Activated CD4-positive, CD25-positive, alpha-beta regulatory T cell (primary cell): ENCODE data around the gene UQCC3.
"Not testable (repeated sequence)": the region's sequence is repeated elsewhere in the genome, so short reads cannot be mapped to it uniquely, and the experiment has no call there.

Experiments used
- DNase-seq, 4 experiments: peaks; one replicate each; lab custom pipeline; 2025; lab: John Stamatoyannopoulos, UW

UQCC3 gene

DNA sequence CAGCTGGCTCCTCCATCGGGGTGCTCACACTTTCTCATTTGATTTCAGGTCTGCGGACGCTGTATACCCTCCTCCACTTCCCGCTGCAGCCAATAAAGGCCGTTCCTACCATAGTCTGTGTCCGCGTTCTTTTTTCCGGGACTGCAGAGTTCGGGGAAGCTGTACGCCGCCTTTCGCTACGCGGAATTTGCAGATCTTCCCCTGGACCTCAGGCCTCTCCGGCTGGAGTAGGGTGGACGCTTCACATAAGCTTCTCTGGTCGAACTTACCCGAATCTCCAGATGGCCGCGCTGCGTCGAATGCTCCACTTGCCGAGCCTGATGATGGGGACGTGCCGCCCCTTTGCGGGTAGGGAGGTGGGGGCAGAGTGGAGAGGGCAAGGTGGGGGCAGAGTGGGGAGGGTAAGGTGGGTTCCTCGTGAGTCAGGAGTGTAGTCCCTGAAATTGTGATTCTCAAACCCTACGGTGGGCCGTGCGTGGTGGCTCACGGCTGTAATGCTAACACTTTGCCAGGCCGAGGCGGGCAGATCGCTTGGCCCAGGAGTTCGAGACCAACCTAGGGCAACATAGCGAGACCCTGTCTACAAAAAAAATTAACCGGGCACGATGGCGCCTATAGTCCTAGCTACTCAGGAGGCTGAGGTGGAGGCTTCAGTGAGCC is 5.7 kb upstream of the UQCC3 start:
- peak; percentile 22 to 30 (median 27) for DNase-seq

DNA sequence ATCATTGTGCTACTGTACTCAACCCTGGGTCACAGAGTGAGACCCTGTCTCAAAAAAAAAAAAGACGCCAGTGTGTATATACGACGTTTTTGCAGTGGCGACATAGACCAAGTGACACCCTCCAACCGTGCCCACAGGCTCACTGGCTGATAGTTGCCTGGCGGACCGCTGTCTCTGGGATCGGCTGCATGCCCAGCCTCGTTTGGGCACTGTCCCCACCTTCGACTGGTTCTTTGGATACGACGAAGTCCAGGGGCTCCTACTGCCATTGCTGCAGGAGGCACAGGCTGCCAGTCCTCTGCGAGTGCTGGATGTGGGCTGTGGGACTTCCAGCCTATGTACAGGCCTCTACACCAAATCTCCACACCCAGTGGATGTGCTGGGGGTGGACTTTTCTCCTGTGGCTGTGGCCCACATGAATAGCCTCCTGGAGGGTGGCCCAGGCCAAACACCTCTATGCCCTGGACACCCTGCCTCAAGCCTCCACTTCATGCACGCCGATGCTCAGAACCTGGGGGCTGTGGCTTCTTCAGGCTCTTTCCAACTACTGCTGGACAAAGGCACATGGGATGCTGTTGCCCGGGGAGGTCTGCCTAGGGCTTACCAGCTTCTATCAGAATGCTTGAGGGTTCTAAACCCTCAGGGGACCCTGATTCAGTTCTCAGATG is 5.1 kb upstream of the UQCC3 start:
- DNase-seq = no peak

DNA sequence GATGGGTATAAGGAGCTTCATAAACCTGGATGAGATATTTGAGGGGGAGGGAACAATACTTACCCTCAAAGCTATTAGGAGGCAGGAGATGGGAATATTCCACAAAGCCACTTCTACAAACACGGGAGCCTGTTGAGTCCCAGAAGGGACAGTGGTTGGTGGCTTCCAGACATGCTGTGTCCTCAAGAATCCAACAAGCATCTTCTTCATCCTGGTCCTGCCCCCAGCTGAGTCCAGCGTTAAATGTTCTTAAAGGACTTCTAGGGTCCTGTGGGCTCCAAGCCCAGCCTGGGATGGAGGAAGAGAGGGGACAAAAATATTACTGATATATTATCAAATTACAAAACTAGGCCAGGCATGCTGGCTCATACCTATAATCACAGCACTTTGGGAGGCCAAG is 4.0 kb upstream of the UQCC3 start:
- DNase-seq = no peak

DNA sequence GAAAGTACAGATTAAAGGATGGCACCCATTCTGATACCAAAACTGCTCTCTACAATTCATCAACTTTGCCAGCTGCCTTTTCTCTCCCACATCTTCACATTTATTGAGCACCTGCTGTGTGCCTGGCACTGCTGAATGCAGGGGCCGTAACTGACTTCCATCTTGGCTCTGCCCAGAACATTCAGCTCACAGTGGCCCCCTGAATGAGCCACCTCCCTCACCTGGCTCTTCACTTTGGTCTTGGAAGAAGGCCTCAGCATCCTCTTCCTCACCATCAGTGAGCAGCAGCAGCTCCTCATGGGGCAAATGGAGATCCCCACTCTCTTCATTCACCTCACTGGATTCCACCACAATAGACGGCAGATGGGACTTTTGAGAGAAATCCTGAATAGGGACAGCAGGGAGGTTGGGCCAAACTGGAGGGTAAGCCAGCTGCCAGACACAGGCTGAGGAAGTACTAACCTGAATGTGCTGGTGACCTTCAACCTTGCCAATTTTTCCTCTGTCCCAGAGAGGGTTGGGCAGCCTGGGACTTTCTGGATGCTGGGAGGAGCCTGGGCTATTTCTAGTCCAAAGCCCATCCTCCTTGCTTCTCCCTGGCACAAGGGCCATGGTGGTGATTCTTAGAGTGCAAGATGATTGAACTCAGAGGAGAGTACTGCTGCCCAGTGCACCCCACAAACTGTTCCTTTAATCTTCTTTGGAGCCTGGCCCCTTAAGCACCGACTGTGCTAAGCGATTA is 1.9 kb upstream of the UQCC3 start:
- DNase-seq = no peak

DNA sequence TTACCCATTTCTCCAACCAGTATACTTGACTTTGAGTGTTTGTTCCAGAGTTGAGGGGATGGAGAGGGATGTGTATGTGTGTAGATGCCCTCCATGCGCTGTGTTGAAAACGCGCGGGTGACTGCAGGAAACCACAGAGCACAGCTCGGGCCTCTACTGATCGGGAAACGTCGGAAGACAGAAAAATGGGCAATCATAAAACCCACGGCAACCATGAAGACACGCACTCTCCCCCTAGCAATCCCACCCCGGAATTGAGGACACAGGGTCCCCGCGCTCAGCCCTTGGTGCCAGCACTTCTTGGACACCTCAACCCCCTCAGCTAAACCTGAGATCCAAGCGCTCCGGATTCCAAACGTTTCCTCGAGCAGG is 251 bp upstream of the UQCC3 start:
- no peak for DNase-seq

DNA sequence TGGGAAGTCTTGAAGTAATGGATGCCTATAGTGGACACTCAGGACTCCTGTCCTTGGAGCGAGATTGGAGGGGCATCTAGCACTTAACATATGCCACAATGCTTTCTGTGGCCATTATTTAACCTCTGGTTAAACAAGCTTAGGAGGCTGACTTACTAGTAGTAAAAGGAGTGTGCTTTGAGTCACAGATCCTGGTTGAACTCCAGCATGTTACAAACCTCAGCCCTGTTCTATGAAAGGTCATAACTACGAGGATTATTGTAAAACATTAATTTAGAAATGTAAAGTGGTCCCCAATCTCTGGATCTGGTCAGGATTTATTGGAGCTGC is 1.7 kb downstream of the UQCC3 start:
- DNase-seq = no peak

DNA sequence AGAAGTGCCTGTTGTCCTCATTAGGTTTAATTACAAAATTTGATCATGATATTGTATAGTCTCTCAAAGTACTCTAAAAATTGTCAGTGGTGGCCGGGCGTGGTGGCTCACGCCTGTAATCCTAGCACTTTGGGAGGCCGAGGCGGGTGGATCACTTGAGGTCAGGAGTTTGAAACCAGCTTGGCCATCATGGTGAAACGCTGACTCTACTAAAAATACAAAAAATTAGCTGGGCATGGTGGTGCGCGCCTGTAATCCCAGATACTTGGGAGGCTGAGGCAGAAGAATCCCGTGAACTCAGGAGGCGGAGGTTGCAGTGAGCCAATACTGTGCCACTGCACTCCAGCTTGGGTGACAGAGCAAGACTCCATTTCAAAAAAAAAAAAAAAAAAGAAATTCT is 3.9 kb downstream of the UQCC3 start:
- not testable (repeated sequence) for DNase-seq

DNA sequence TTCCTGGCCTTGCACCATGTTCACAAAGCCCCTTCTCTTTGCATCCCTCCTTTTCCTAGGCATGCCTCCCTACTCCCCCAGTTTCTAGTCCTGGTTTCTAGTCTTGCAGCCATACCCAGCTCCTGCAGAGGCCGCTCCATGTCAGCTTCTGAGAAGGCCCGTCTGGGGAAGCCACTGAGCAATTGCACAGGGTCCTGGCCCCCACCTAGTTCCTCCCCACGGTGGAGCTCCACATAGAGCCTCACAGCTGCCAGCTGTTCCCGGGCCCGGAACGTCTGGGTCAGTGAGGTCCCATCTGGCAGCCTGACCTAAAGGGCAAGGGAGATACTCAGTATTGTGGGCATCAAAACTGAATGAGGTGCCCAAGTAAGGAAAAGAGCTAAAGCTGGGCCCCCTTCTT is 5.2 kb downstream of the UQCC3 start:
- no peak for DNase-seq

DNA sequence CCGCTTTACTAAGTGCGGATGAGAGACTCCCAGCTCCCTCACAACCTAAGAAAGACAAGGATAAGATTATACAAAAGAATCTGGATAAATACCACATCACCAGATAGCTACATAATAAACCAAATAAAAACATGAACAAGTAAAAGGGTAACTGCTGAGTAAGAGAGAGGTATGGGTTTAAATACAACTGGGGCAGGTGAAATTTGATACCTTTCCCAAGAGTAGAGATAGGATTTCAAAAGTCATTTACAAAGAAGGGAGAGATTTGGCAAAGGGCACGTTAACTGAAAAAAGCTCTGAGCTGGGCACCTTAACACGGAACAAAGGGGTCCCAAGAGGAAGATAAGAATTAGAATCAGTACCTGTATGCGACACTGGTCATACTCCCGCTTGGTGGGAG is 5.7 kb downstream of the UQCC3 start:
- no peak for DNase-seq

DNA sequence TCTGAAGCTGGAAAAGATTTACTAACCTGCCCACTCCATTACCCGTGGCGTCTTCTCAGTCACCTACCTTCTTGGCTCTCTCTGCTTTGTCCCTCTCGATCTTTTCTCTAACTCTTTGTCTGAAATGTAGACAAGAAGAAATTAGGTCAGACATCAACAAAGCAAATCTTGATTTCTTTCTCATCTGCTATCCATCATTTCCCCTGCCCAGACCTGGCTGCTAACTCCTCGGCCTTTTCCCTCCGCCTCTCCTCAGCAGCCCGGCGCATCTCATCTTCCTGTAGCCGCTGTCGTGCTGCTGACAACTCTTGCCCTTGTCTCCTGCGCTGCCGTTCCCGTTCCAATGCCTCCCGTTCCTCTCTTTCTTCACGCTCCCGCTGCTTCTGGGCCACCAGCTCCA is 6.2 kb downstream of the UQCC3 start:
- DNase-seq = no peak

DNA sequence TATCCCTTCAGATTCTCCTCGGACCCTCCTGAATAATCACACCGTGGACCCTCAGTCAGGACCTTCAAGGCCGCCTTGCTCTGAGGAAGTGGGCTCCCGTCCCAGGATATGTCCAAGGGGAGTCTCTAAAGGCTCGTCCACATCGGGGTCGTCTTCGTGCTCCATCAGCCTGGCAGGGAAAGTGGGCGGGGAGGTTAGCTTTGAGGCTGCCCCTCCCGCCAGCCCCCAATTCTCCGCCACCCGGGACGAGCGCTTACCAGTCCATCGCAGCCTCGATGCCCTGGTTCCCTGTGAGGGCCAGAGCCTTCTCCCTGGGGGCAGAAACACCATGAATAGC is 6.9 kb downstream of the UQCC3 start:
- no peak for DNase-seq

DNA sequence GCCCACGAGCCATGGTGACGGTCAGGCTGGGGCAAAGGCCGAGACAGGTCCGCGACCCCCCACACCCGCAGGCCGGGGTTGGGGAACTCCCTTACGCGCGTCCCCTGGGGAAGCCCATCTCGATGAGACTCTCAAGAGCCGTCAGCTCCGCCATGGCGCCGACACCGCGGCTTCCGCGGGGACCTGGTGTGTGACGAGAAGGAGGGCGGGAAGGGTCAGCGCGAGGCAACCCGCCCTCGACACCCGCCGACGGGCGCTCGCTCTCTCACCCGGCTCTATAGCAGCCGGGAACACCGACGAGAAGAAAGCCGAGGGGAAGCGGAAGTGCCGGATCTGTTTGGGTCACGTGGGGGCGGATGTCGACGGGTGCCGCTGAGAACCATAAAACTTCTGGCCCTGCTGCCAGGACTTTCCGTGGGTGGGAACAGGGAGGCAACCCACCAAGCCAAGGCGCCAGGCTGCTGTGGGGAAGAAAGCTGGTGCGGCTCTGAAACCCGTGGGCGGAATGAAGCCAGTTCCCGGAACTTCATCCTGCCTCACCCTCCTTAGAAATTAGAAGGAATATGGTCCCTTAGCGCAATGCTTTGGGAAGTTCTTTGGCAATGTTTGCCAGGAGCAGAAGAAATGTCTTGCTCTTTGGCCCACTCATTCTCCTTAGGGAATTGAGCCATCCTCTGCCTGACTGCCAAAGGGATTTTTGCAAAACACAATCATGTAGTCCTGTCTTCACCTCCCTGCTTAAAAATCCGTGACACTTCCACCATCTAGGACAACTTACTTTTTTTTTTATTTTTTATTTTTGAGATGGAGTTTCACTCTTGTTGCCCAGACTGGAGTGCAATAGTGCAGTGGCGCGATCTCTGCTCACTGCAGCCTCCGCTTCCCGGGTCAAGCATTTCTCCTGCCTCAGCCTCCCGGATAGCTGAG is 7.6 kb downstream of the UQCC3 start, which contains the start of gene UBXN1:
Gene UBXN1 (minus strand): TSS at position 304 of the 927 bp plus-strand sequence. CDS start 150 bp downstream, at position 154.
- peak; percentile 64 to 75 (median 70) for DNase-seq

DNA sequence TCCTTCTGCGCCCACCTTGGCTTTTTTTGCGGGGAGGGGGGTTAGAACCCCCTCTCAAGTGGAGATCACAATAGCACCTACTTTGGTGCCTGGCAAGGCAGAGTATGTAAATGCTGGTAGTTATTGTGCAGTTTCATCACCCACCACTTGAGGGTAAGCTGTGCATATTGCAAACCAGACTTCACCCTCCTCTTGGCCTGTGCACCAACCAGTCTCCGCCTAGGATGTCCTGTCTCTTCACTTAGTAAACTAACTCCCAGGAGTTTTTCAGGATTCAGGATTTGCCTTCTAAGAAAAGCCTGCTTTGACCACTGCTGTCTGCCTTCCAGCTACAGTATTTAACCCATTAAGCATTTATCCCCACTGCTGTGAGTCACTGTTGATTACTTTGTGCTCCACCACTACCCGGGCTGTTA is 9.4 kb downstream of the UQCC3 start:
- DNase-seq = peak in 1 of 4 experiments; percentile 21

DNA sequence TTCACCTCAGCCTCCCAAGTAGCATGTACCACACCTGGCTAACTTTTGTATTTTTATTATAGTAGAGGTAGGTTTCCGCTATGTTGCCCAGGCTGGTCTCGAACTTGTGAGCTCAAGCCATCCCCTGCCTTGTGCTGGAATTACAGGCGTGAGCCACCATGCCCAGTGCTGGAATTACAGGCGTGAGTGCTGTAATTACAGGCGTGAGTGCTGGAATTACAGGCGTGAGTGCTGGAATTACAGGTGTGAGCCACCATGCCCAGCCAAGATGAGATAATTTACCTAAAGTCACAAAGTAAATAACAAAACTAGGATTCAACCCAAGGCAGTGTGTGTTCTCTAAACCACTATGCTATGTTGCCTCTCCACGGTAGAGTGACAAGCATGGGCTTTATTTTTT is 11.0 kb downstream of the UQCC3 start:
- DNase-seq = no peak

DNA sequence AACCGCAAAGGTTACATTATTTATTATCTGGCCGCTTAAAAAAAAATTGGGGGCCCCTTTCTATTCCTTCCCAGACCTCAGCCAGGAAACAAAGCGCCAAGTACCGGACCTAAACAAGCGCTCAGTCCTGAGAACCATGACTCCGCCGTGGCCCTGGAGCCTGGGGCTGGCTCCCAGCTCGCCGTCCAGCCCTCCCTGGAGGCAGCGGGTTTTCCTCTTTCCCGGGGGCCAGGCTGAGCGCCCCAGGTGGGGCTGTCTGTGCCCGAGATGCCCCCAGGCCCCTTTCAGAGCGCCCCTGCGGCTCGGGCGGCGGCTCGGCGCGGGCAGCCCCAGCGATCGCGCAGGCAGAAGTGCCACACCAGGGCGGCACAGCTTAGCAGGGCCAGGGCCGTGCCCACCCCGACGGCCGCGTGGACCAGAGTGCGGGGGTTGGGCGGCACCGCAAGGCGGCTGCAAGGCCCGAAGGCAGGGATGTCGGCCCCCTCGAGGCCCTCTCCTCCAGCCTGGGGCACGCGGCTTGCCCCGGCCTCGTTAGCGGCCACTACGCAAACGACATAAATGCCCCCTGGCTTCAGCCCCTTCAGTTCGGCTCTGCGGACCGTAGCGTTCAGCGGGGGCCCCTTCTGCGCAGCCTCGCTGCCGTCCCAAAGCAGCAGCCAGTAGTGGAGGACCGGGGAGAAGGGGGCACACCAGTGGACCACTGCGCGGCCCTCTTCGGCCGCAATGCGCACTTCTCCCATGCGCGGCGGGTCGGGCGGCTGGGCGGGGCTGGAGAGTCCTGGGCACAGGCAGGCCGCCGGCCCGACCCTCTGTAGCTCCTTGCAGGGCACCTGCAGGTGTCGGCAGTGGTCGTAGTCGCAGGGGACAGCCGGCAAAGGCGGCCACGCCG is 16.3 kb downstream of the UQCC3 start:
- DNase-seq = no peak

DNA sequence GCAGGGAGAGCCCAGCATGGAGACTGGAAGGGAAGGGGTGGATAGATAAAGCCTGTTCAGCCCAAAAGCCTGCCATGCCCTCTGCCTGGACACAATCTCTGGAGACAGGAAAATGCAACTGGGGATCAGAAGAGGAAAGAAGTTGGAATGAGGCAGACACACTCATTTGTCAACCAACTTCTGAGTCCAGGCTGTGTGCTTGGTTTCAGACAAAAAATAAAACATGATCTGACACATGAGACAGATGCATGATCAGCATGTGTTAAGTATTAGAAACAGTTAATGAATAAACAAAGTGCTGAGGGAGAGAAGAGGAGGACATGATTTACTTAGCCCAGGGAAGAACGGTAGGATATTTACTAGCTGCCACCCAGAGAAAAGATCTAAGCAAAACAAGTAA is 17.0 kb downstream of the UQCC3 start:
- DNase-seq = no peak

DNA sequence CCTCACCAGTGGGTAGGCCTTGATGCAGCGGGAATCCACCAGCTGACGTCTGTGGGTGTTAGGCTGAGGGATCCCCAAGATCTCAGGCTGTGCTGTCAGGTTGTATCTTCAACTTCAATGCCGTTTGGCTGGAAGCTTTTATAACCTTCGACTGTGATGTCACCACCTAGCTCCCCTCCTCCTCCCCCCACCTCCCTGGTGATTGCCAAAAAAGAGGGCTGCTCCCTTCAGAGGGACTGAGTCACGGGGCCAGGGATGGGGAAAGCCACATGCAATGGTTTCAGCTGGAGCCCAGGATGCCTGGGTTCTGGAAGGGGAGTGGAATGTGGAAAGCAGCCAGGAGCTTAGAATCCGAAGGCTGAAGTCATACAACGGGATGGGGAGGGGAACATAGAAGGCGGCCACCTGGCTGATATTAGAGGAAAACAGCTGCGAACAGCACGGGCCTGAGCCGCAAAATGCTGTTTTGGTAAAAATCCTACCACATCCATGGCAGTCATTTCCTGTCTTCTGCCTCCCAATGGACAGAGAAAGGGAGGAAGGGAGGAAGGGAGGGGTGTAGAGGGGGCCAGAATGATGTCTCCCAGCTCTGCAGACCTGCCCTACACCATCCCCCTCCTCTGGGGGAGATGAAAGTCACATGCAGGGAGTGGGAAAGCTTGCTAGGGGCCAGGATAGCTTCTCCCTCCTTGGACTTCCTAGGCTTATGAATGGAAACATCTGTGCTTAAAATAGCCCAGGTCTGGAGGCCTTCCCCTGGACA is 18.1 kb downstream of the UQCC3 start, which contains the start of gene LRRN4CL:
Gene LRRN4CL (minus strand): TSS at position 110 of the 763 bp plus-strand sequence. CDS start 1,022 bp downstream, outside the sequence.
- DNase-seq = no peak

DNA sequence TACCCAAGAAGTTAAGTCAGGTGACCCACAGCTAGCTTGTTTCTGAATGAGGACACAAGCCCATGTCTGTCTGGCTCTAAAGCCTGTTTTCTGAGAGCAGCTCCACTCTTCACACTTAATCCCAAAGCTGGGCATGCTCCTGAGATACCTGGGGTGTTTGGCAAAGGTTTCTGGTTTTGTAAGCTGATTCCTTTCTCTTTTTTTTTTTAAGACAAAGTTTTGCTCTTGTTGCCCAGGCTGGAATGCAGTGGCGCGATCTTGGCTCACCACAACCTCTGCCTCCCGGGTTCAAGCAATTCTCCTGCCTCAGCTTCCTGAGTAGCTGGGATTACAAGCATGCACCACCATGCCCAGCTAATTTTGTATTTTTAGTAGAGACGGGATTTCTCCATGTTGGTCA is 22.2 kb downstream of the UQCC3 start:
- DNase-seq = not testable (repeated sequence)

DNA sequence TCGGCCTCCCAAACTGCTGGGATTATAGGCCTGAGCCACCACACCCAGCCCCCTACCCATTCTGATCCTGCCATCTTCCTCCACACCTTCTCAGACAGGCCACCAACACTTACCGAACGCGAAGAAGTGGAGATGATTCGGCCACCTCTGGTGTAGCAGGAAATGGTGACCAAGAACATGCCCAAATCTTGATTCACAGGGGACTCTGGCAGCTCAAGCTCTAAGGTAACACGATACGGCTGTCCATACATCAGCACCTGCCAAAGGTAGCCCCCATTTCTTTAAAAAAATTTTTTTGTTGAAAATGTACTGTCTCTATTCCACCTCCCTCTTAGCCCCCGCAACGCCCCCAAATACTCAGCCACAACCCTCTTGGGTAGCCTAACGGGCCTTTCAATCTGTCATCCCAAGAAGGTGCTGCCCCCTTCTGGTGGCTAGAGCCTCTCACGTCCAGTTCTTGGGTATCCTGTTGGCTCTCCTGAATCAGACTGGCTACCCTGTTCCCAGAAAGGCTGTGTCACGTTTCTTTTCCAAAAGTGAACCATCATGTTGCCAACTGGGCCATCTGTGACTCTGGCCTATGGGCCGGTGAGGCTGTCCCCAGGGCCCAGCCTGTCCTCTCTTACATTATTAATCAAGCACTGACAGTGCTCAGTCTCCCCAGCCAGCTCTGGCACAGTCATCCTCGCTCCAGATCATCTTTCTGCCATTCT is 23.1 kb downstream of the UQCC3 start:
- DNase-seq = peak; percentile 52 to 61 (median 56)

DNA sequence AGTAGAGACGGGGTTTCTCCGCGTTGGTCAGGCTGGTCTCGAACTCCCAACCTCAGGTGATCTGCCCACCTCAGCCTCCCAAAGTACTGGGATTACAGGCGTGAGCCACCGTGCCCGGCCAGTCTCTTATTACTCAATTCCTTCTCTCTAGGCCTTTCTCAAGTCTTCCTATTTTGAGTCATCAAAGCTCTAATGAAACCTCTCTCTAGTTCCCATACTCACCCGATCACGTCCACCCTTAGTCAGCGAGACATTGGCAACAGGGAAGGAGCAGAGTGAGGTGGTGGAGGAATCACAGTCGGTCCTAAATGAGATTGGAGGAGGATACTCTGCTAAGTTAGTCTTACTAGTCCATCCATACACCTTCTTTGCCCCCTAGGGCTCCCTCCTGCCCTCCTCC is 30.8 kb downstream of the UQCC3 start:
- no peak for DNase-seq
